NB4 (cell line): ENCODE measurements around the gene MRPL21.

ENCODE experiments used
- MYC ChIP-seq: IDR thresholded peaks from 2 replicates; pipeline ENCODE4 v1.6.1; 2011; ENCODE audit warnings: low read depth, low read length
- POLR2A ChIP-seq: IDR thresholded peaks from 2 replicates; pipeline ENCODE4 v1.6.1; 2011; ENCODE audit warnings: mild to moderate bottlenecking; ENCODE audit not compliant: insufficient read length; ENCODE audit errors: extremely low read depth
- TF ChIP-seq, protein P1 (sequence below): IDR thresholded peaks from one replicate; pipeline ENCODE4 v1.5.1; 2012; ENCODE audit warnings: low read depth, low read length
- TF ChIP-seq, protein P2 (sequence below): IDR thresholded peaks from 2 replicates; pipeline ENCODE4 v1.6.1; 2011; ENCODE audit warnings: low read depth, low read length

DNA sequence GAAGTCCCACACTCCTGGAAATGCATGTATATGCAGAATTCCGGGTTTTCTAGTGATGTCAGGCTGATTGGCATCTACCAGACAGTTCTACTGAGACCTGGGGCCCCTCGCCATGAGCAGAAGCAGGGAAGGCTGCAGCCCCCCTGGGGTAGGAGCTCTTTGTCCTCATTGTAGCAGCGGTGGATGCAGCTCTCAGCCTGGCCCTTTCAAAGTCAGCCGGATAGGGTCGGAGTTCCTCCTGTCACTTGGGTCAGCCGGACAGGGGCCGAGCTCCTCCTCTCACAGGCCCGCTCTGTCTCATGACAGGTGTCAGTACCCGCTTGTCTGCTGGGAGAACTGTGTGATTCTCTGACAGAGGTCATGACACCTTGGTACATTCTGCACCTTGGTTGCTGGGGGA, 47.1 kb upstream of the MRPL21 start:
- TF ChIP-seq, protein P1, sequence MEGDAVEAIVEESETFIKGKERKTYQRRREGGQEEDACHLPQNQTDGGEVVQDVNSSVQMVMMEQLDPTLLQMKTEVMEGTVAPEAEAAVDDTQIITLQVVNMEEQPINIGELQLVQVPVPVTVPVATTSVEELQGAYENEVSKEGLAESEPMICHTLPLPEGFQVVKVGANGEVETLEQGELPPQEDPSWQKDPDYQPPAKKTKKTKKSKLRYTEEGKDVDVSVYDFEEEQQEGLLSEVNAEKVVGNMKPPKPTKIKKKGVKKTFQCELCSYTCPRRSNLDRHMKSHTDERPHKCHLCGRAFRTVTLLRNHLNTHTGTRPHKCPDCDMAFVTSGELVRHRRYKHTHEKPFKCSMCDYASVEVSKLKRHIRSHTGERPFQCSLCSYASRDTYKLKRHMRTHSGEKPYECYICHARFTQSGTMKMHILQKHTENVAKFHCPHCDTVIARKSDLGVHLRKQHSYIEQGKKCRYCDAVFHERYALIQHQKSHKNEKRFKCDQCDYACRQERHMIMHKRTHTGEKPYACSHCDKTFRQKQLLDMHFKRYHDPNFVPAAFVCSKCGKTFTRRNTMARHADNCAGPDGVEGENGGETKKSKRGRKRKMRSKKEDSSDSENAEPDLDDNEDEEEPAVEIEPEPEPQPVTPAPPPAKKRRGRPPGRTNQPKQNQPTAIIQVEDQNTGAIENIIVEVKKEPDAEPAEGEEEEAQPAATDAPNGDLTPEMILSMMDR, result no peak
- no peak for TF ChIP-seq POLR2A
- TF ChIP-seq, protein P2, sequence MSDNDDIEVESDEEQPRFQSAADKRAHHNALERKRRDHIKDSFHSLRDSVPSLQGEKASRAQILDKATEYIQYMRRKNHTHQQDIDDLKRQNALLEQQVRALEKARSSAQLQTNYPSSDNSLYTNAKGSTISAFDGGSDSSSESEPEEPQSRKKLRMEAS, result no peak
- TF ChIP-seq MYC, result no peak
